Smooth muscle cell of the brain vasculature (primary cell): ENCODE results near the gene XKR3.
"Not testable (repeated sequence)": the region's sequence is repeated elsewhere in the genome, so short reads cannot be mapped to it uniquely, and the experiment has no call there.

Source experiments
- DNase-seq: peaks from one replicate; pipeline ENCODE4 v3.0.0-alpha.2; 2012; ENCODE audit warnings: low read depth, low spot score

XKR3 gene

GRCh38 chr22:16824716-16825687 is at the start of gene XKR3:
Gene XKR3 (minus strand): TSS chr22:16825411. CDS start chr22:16808073, 17,338 bp downstream.
- DNase-seq = no peak

- DNase-seq = not testable (repeated sequence)
Measured at GRCh38 chr22:16869640-16870039, 44.4 kb upstream of the XKR3 start.

GRCh38 chr22:16866167-16866566 is 41.0 kb upstream of the XKR3 start:
- no peak for DNase-seq

DNA sequence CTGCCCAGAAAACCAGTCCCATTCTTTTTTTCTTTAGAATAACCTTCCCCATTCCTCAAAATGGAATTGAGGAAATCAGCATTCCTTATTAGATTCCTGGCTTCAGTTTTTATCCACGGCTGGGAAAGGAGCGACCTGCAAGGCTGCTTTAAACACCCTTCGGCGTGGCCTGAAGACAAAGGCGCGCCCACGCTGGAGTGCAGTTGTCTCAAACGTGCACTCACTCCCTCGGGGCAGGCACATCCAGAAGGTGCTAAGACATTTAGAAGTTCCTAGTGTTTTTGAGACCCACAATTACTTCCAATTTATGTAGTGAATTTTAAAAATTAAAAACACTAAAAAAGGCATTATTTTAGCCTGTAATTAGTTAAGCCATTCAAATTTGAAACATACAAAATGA is 31.6 kb upstream of the XKR3 start:
- DNase-seq = not testable (repeated sequence)

GRCh38 chr22:16854631-16855030 is 29.4 kb upstream of the XKR3 start:
- DNase-seq = no peak

- not testable (repeated sequence) for DNase-seq
Measured at GRCh38 chr22:16851268-16851996, 26.2 kb upstream of the XKR3 start.

- DNase-seq = no peak
Measured at GRCh38 chr22:16847271-16847670, 22.1 kb upstream of the XKR3 start.

DNA sequence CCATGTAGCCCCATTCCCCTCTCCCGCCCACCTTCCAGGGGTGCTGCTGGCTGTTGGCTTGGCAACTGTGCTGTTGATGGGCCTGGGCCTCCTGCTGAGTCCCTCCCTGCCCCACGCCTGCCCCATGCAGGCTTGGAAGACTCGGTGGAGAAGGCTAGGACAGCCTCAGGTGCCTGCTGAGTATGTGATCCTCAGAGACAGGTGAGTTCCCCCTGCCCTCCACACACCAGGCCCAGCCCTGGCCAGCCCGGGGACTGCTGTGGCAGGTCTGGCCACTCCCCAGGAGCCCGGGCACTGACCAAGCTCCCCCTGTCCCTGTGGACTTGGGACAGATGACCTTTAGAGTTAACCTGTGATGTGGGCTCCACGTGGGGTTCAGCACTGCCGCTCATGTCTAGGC is 20.7 kb upstream of the XKR3 start:
- DNase-seq = no peak

- no peak for DNase-seq
Measured at GRCh38 chr22:16845465-16845864, 20.3 kb upstream of the XKR3 start.

DNA sequence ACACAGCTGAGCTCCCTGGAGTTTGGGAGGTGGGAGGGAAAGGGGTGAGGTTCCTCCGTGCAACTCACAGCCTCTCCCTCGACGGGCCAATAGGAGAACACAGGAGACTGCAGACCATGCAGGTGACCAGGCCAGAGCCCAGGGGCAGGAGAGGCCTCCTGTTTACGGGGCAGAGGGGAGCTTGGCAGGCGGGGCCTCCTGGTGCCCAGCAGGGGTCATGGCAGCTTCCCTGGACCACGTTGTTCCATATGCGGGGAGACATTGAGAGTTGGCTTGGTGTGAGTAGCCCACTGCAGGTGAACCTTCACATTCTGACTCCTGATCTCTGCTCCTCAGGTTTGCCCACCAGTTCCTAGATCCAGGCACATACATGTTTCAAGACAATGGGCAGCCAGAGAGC is 19.3 kb upstream of the XKR3 start:
- no peak for DNase-seq

DNA sequence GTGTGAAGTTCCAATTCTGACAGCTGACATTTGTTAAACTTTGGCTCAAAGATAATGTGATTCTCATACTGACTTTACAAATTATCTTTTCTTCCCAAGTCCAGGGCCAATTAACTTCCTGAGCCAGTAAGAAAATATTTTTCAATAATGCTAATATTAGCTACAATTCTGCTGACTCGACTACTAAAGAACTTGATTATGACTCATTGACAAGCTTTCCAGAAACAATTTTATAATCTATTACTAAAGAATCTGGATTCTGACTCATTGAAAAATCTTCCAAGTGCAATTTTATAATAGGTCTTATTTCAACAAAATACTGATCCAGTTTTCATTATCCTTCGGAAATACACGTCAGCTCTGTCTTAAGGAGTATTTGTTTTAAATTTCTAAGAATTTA is 12.9 kb upstream of the XKR3 start:
- no peak for DNase-seq

- no peak for DNase-seq
Measured at GRCh38 chr22:16834971-16835370, 9.8 kb upstream of the XKR3 start.

- DNase-seq = no peak
Measured at GRCh38 chr22:16831257-16831656, 6.0 kb upstream of the XKR3 start.

GRCh38 chr22:16829985-16830384 is 4.8 kb upstream of the XKR3 start:
- no peak for DNase-seq

- DNase-seq = no peak
Measured at GRCh38 chr22:16828876-16829275, 3.7 kb upstream of the XKR3 start.

DNA sequence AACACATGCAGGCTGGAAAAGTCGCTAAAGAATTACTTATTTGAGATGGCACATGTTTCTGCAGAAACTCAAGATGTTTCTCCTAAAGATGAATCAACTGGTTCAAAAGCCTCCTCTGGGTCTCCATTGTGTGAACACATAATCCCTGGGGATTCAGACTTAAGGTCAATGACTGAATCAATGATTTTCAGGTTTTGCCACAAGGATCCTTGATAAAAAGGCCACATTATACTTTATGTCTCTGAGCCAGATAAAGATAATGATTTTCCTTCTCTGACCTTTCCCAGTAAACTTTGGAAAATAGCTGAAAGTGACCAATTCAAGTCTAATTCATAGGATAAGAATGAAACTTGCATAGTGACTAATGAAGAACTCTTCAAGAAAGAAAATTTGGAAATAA is 2.3 kb upstream of the XKR3 start:
- no peak for DNase-seq

- DNase-seq = no peak
Measured at GRCh38 chr22:16819249-16819648, 6.0 kb downstream of the XKR3 start.

DNA sequence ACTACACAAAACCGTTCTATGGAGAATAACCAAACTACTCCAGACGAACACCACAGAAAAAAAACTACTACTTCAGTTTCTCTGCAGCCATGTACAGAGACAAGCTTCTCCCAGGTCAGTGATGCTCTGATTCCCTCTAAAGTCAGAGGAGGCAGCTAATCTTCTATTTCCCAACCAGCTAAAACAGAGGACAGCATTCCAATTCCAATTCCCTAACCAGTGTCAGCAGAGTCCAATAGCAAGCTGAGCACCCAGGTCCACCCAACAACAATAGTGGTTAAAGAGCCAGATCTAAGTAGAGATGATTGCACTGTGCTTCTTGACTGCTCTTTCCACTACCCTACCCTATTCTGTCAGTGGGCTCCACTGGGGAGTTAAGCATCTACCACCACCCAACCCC is 6.7 kb downstream of the XKR3 start:
- DNase-seq = no peak

DNA sequence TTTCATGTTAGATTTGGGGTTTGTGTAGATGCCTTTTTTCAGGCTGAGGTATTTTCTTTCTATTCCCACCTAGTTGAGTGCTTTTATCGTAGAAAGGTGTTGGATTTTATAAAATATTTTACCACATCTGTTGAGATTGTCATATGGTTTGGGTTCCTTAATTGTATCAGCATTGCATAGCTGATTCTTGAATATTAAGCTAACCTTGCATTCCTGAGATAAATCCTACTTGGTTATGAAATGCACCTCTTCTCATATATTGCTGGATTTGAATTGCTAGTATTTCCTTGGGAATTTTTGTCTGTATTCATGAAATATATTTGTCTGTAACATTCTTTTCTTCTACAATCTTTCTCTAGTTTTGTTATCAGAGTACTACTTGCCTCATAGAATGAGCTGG is 10.1 kb downstream of the XKR3 start:
- DNase-seq = no peak

DNA sequence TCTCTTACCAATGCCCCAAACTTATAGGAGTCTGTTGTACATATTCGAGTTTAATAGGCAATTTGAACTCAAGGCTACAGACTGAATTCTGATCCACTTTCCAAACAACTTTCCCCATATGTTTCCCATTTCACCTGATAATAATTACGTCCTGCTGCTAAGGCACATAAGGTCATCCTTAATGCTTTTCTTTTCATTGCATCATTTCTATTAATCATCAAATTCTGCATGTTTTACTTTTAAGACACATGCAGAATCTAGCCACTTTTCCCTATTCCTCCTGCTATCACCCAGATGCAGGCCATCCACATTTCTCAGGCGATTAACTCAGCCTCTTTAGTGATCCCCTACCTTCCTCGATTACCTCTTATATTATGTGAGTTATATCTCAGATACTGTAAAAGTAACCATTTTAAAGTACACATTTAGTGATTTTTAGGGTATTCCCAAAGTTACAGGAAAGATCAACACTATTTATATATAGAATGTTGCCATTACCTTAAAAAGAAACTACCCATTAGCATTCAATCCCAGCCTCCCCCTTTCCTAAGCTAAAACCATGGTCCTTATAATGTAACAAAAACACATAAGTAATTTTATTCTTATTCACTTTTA is 14.9 kb downstream of the XKR3 start:
- DNase-seq = no peak

DNA sequence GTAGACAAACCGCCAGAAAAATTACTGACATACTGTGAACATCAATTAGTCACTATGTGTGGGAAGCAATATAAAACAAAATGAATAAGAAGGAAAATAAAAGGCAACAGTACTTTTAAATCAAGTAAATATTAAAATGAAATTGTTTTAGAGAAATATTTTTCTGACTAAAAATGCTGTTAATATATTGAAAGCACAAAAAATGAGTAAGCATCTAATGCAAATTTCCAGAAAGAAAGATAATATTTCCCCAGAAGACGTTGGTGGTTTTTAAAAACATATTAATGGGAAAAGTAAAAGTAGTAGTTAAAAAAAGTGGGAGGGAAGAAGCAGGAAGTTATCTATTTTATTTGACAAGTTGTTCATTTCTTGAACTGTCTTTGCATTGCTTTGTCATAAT is 16.5 kb downstream of the XKR3 start:
- DNase-seq = no peak

GRCh38 chr22:16807109-16807508 is 18.1 kb downstream of the XKR3 start:
- no peak for DNase-seq
